ENCODE data around the gene ATPAF1.
A peak's percentile ranks its signal among the peaks of the same experiment; 100 is the strongest.

ATPAF1 gene

GRCh38 chr1:46618754-46619415 is 49.3 kb downstream of the ATPAF1 start:
- DNase-seq (ENCODE audit: insufficient read length, low spot score), result no peak
- TF ChIP-seq SPI1 (IDR thresholded peaks at IDR 0.05; ENCODE audit: low read depth, low read length), result 0 out of 2 replicates have a peak, but pooled peaks have one; percentile 32
- no peak for TF ChIP-seq POLR2AphosphoS5 (IDR thresholded peaks at IDR 0.05; ENCODE audit: low read depth, low read length)
- TF ChIP-seq POU2F2 (IDR thresholded peaks at IDR 0.05; ENCODE audit: low read depth, low read length), result no peak
- no peak for FAIRE-seq

GRCh38 chr1:46617833-46618232 is 50.3 kb downstream of the ATPAF1 start:
- no peak for FAIRE-seq
- DNase-seq (ENCODE audit: insufficient read length, low spot score), result no peak

GRCh38 chr1:46617108-46617800 is 50.9 kb downstream of the ATPAF1 start:
- DNase-seq (ENCODE audit: insufficient read length, low spot score), result no peak
- no peak for FAIRE-seq
- TF ChIP-seq POU2F2 (IDR thresholded peaks at IDR 0.05; ENCODE audit: low read depth, low read length) (no peak), PAX5 (IDR thresholded peaks at IDR 0.05; ENCODE audit: insufficient read depth, low read length, severe bottlenecking) (no peak), POLR2A (IDR thresholded peaks at IDR 0.05; ENCODE audit: low read depth, low read length) (no peak), TAF1 (IDR thresholded peaks at IDR 0.05; ENCODE audit: low read depth, low read length) (no peak), POLR2AphosphoS5 (IDR thresholded peaks at IDR 0.05; ENCODE audit: low read depth, low read length) (no peak), SPI1 (IDR thresholded peaks at IDR 0.05; ENCODE audit: low read depth, low read length) (no peak)

More at GRCh38 chr1:46617833-46618232, 50.3 kb downstream of the ATPAF1 start:
- TF ChIP-seq TAF1 (IDR thresholded peaks at IDR 0.05; ENCODE audit: low read depth, low read length) (no peak), POLR2A (IDR thresholded peaks at IDR 0.05; ENCODE audit: low read depth, low read length) (no peak), POLR2AphosphoS5 (IDR thresholded peaks at IDR 0.05; ENCODE audit: low read depth, low read length) (no peak), POU2F2 (IDR thresholded peaks at IDR 0.05; ENCODE audit: low read depth, low read length) (no peak), SPI1 (IDR thresholded peaks at IDR 0.05; ENCODE audit: low read depth, low read length) (no peak), PAX5 (IDR thresholded peaks at IDR 0.05; ENCODE audit: insufficient read depth, low read length, severe bottlenecking) (no peak)

GRCh38 chr1:46616277-46617107 is 51.7 kb downstream of the ATPAF1 start, which contains the start of gene MOB3C:
Gene MOB3C (minus strand): TSS chr1:46616811. CDS start chr1:46613321, 3,490 bp downstream.
- FAIRE-seq (peak; percentile 82), DNase-seq (ENCODE audit: insufficient read length, low spot score) (peak; percentile 60)

GRCh38 chr1:46615735-46616134 is 52.4 kb downstream of the ATPAF1 start:
- DNase-seq (ENCODE audit: insufficient read length, low spot score) (no peak), FAIRE-seq (no peak)
- TF ChIP-seq TAF1 (IDR thresholded peaks at IDR 0.05; ENCODE audit: low read depth, low read length) (no peak), POLR2A (IDR thresholded peaks at IDR 0.05; ENCODE audit: low read depth, low read length) (no peak), PAX5 (IDR thresholded peaks at IDR 0.05; ENCODE audit: insufficient read depth, low read length, severe bottlenecking) (no peak), SPI1 (IDR thresholded peaks at IDR 0.05; ENCODE audit: low read depth, low read length) (no peak), POLR2AphosphoS5 (IDR thresholded peaks at IDR 0.05; ENCODE audit: low read depth, low read length) (no peak), POU2F2 (IDR thresholded peaks at IDR 0.05; ENCODE audit: low read depth, low read length) (no peak)

More at GRCh38 chr1:46616277-46617107, 51.7 kb downstream of the ATPAF1 start, which contains the start of gene MOB3C:
- 0 out of 2 replicates have a peak, but pooled peaks have one; percentile 36 for TF ChIP-seq POLR2A (IDR thresholded peaks at IDR 0.05; ENCODE audit: low read depth, low read length)
- TF ChIP-seq PAX5 (IDR thresholded peaks at IDR 0.05; ENCODE audit: insufficient read depth, low read length, severe bottlenecking), result no peak
- TF ChIP-seq SPI1 (IDR thresholded peaks at IDR 0.05; ENCODE audit: low read depth, low read length), result no peak
- TF ChIP-seq TAF1 (IDR thresholded peaks at IDR 0.05; ENCODE audit: low read depth, low read length), result peak; percentile 57; the same call in 1 of the 2 replicates
- TF ChIP-seq POU2F2 (IDR thresholded peaks at IDR 0.05; ENCODE audit: low read depth, low read length), result no peak
- TF ChIP-seq POLR2AphosphoS5 (IDR thresholded peaks at IDR 0.05; ENCODE audit: low read depth, low read length), result 0 out of 2 replicates have a peak, but pooled peaks have one; percentile 56

- DNase-seq (ENCODE audit: insufficient read length, low spot score) (no peak), FAIRE-seq (no peak)
- TF ChIP-seq POU2F2 (IDR thresholded peaks at IDR 0.05; ENCODE audit: low read depth, low read length) (no peak), POLR2A (IDR thresholded peaks at IDR 0.05; ENCODE audit: low read depth, low read length) (no peak), PAX5 (IDR thresholded peaks at IDR 0.05; ENCODE audit: insufficient read depth, low read length, severe bottlenecking) (no peak), SPI1 (IDR thresholded peaks at IDR 0.05; ENCODE audit: low read depth, low read length) (no peak), POLR2AphosphoS5 (IDR thresholded peaks at IDR 0.05; ENCODE audit: low read depth, low read length) (no peak), TAF1 (IDR thresholded peaks at IDR 0.05; ENCODE audit: low read depth, low read length) (no peak)
Measured at GRCh38 chr1:46615088-46615487, 53.1 kb downstream of the ATPAF1 start.

- FAIRE-seq, result no peak
- DNase-seq (ENCODE audit: insufficient read length, low spot score), result no peak
- TF ChIP-seq SPI1 (IDR thresholded peaks at IDR 0.05; ENCODE audit: low read depth, low read length) (no peak), PAX5 (IDR thresholded peaks at IDR 0.05; ENCODE audit: insufficient read depth, low read length, severe bottlenecking) (no peak), POLR2AphosphoS5 (IDR thresholded peaks at IDR 0.05; ENCODE audit: low read depth, low read length) (no peak), TAF1 (IDR thresholded peaks at IDR 0.05; ENCODE audit: low read depth, low read length) (no peak), POU2F2 (IDR thresholded peaks at IDR 0.05; ENCODE audit: low read depth, low read length) (no peak), POLR2A (IDR thresholded peaks at IDR 0.05; ENCODE audit: low read depth, low read length) (no peak)
Measured at GRCh38 chr1:46614604-46614984, 53.6 kb downstream of the ATPAF1 start.

- FAIRE-seq (peak; percentile 81), DNase-seq (ENCODE audit: insufficient read length, low spot score) (peak; percentile 61)
- TF ChIP-seq TAF1 (IDR thresholded peaks at IDR 0.05; ENCODE audit: low read depth, low read length), result no peak
- TF ChIP-seq PAX5 (IDR thresholded peaks at IDR 0.05; ENCODE audit: insufficient read depth, low read length, severe bottlenecking), result no peak
- TF ChIP-seq POLR2AphosphoS5 (IDR thresholded peaks at IDR 0.05; ENCODE audit: low read depth, low read length), result no peak
- no peak for TF ChIP-seq SPI1 (IDR thresholded peaks at IDR 0.05; ENCODE audit: low read depth, low read length)
- no peak for TF ChIP-seq POU2F2 (IDR thresholded peaks at IDR 0.05; ENCODE audit: low read depth, low read length)
- no peak for TF ChIP-seq POLR2A (IDR thresholded peaks at IDR 0.05; ENCODE audit: low read depth, low read length)
Measured at GRCh38 chr1:46613661-46614603, 54.2 kb downstream of the ATPAF1 start.

Data from GM12891 (cell line).